ENCODE measurements around the gene MCF2L2. TPM values are rescaled to one million over a fixed set of nuclear protein-coding genes. Genes with fewer than 3 reads are reported as not detected.
"Not testable (repeated sequence)": the region's sequence is repeated elsewhere in the genome, so short reads cannot be mapped to it uniquely, and the experiment has no call there.

The MCF2L2 gene
- total RNA-seq, 1 experiment from 2014 or later = 3.9 TPM

DNA sequence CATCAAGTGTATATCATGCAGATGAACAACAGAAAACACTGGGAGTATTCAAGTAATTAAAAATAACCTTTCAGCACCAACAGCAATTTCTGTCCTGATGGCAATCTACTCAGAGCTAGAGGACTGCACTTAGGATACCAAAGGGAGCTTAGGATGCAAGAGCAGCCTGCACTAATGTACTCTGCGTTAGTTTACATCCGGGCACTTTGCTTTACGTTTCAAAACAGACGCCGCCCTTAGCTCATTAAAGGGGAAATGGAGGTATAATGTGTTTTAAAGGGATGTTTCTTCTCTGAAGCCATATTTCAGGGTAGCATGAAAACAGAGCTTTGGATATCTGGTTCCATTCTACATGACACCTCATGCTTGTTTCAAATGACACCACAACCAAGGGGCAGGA lies 189.4 kb downstream of the MCF2L2 start:
- H3K4me3 Mint-ChIP-seq (ENCODE audit: unreplicated experiment) = no peak overlapping the region
- TF ChIP-seq, protein P1, sequence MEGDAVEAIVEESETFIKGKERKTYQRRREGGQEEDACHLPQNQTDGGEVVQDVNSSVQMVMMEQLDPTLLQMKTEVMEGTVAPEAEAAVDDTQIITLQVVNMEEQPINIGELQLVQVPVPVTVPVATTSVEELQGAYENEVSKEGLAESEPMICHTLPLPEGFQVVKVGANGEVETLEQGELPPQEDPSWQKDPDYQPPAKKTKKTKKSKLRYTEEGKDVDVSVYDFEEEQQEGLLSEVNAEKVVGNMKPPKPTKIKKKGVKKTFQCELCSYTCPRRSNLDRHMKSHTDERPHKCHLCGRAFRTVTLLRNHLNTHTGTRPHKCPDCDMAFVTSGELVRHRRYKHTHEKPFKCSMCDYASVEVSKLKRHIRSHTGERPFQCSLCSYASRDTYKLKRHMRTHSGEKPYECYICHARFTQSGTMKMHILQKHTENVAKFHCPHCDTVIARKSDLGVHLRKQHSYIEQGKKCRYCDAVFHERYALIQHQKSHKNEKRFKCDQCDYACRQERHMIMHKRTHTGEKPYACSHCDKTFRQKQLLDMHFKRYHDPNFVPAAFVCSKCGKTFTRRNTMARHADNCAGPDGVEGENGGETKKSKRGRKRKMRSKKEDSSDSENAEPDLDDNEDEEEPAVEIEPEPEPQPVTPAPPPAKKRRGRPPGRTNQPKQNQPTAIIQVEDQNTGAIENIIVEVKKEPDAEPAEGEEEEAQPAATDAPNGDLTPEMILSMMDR (IDR thresholded peaks at IDR 0.05; ENCODE audit: insufficient read depth in 1 of 2, low read depth in 1 of 2, low read length in 1 of 2, severe bottlenecking in 1 of 2, unreplicated experiment in 1 of 2) = no peak
- Histone ChIP-seq H3K4me1 (no peaks in the 10 kb centered on the region), H3K4me3 (ENCODE audit: low read depth, low read length) (no peak overlapping the region), H3K36me3 (ENCODE audit: control insufficient read depth, insufficient read depth, low read length) (no peaks in the 10 kb centered on the region), H3K9me3 (peaks cover 10% of the 10 kb centered on the region), H3K27me3 (replicated peaks; ENCODE audit: control insufficient read depth, insufficient read depth, low read length) (no peaks in the 10 kb centered on the region)
- no peak for DNase-seq
- POLR2A ChIA-PET = no interaction called here
- no peak overlapping the region for H3K27ac Mint-ChIP-seq (ENCODE audit: unreplicated experiment)
- H3K36me3 Mint-ChIP-seq (ENCODE audit: insufficient read depth, unreplicated experiment) = peaks cover 5% of the 10 kb centered on the region
- intact Hi-C loops (cut with micrococcal nuclease; ENCODE audit: unreplicated experiment) = no loop called here
- no TSS peak for BruUV-seq (replicated peaks)
- H3K4me1 Mint-ChIP-seq (ENCODE audit: low read depth, unreplicated experiment) = no peaks in the 10 kb centered on the region
- peaks cover 29% of the 10 kb centered on the region for H3K9me3 Mint-ChIP-seq (ENCODE audit: unreplicated experiment)
- CTCF ChIA-PET = no interaction called here
- no peaks in the 10 kb centered on the region for H3K27me3 Mint-ChIP-seq (ENCODE audit: insufficient read depth, unreplicated experiment)

DNA sequence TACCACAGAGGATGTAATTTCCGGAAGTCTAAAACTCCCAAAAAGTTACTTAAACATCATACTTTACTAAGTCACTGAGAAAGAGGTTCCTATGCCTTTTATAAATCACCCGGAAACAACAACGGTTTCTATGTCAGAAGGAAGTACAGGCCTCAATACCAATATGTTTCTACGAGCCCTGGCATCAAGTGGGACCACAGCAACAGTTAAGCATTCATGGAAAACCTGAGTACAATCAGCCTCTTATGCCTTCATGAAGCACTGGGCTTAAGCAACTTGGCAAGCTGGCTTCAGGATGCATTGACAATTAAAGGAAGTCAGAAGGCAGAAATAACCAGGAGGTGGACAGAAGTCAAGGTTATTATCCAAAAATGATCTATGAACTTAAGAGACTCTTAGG lies 194.5 kb downstream of the MCF2L2 start:
- Mint-ChIP-seq H3K36me3 (ENCODE audit: insufficient read depth, unreplicated experiment) (no peaks in the 10 kb centered on the region), H3K27me3 (ENCODE audit: insufficient read depth, unreplicated experiment) (no peaks in the 10 kb centered on the region), H3K9me3 (ENCODE audit: unreplicated experiment) (no peaks in the 10 kb centered on the region), H3K4me3 (ENCODE audit: unreplicated experiment) (no peak overlapping the region), H3K27ac (ENCODE audit: unreplicated experiment) (no peak overlapping the region), H3K4me1 (ENCODE audit: low read depth, unreplicated experiment) (no peaks in the 10 kb centered on the region)
- no peak for DNase-seq
- no peaks in the 10 kb centered on the region for H3K9me3 ChIP-seq
- CTCF ChIA-PET = no interaction called here
- no peaks in the 10 kb centered on the region for H3K4me1 ChIP-seq
- TF ChIP-seq, protein P1 (IDR thresholded peaks at IDR 0.05; ENCODE audit: insufficient read depth in 1 of 2, low read depth in 1 of 2, low read length in 1 of 2, severe bottlenecking in 1 of 2, unreplicated experiment in 1 of 2) = no peak
- no peaks in the 10 kb centered on the region for H3K27me3 ChIP-seq (replicated peaks; ENCODE audit: control insufficient read depth, insufficient read depth, low read length)
- no TSS peak for BruUV-seq (replicated peaks)
- POLR2A ChIA-PET = no interaction called here
- no peak overlapping the region for H3K4me3 ChIP-seq (ENCODE audit: low read depth, low read length)
- intact Hi-C loops (cut with micrococcal nuclease; ENCODE audit: unreplicated experiment) = no loop called here
- no peaks in the 10 kb centered on the region for H3K36me3 ChIP-seq (ENCODE audit: control insufficient read depth, insufficient read depth, low read length)

DNA sequence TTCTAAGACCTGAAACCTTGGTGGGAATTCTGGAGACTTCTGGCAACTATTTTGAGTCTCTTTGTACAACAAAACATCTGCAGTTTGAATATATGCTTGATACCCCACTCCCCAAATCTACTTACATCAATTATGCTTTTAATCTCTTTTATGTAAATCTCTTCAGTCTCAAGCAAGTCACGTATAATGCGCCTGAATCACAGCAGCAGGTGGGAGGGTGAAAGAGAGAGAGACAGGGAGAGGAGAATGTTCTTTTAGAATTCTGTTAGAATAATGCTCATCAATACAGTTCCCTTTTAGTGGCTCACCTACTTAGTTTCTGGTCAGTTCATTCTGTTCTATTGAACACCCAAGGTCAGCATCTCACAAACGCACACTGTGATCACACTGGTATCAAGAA lies 197.6 kb downstream of the MCF2L2 start:
- H3K4me1 ChIP-seq = peaks cover 4% of the 10 kb centered on the region
- no peaks in the 10 kb centered on the region for H3K36me3 ChIP-seq (ENCODE audit: control insufficient read depth, insufficient read depth, low read length)
- no TSS peak for BruUV-seq (replicated peaks)
- DNase-seq = no peak
- no peaks in the 10 kb centered on the region for H3K27me3 ChIP-seq (replicated peaks; ENCODE audit: control insufficient read depth, insufficient read depth, low read length)
- no peak overlapping the region for H3K4me3 ChIP-seq (ENCODE audit: low read depth, low read length)
- intact Hi-C loops (cut with micrococcal nuclease; ENCODE audit: unreplicated experiment) = no loop called here
- H3K9me3 ChIP-seq = no peaks in the 10 kb centered on the region
- TF ChIP-seq, protein P1 (IDR thresholded peaks at IDR 0.05; ENCODE audit: insufficient read depth in 1 of 2, low read depth in 1 of 2, low read length in 1 of 2, severe bottlenecking in 1 of 2, unreplicated experiment in 1 of 2) = no peak
- H3K36me3 Mint-ChIP-seq (ENCODE audit: insufficient read depth, unreplicated experiment) = no peaks in the 10 kb centered on the region
- no peaks in the 10 kb centered on the region for H3K27me3 Mint-ChIP-seq (ENCODE audit: insufficient read depth, unreplicated experiment)
- H3K4me1 Mint-ChIP-seq (ENCODE audit: low read depth, unreplicated experiment) = no peaks in the 10 kb centered on the region
- CTCF ChIA-PET = no interaction called here
- POLR2A ChIA-PET = no interaction called here
- no peaks in the 10 kb centered on the region for H3K9me3 Mint-ChIP-seq (ENCODE audit: unreplicated experiment)
- H3K4me3 Mint-ChIP-seq (ENCODE audit: unreplicated experiment) = no peak overlapping the region
- no peak overlapping the region for H3K27ac Mint-ChIP-seq (ENCODE audit: unreplicated experiment)

DNA sequence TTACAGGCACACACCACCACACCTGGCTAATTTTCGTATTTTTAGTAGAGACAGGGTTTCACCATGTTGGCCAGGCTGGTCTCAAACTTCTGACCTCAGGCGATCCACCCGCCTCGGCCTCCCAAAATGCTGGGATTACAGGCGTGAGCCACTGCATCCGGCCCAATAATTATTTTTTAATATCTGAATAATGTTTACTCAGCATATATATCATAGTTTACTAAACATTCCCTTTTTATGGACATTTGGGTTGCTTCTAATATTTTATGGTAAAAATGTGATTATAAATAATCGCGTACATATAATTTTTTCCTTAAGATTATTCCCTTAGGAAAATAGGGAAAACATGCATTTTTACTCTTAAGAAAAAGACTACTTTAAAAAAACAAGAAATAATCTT lies 198.2 kb downstream of the MCF2L2 start:
- not testable (repeated sequence) for H3K4me1 ChIP-seq; H3K36me3 Mint-ChIP-seq (ENCODE audit: insufficient read depth, unreplicated experiment); H3K4me3 Mint-ChIP-seq (ENCODE audit: unreplicated experiment)

More for the DNA sequence above, 198.2 kb downstream of the MCF2L2 start:
- intact Hi-C loops (cut with micrococcal nuclease; ENCODE audit: unreplicated experiment); H3K4me3 ChIP-seq (ENCODE audit: low read depth, low read length); BruUV-seq (replicated peaks); H3K27me3 ChIP-seq (replicated peaks; ENCODE audit: control insufficient read depth, insufficient read depth, low read length); POLR2A ChIA-PET; H3K27me3 Mint-ChIP-seq (ENCODE audit: insufficient read depth, unreplicated experiment); DNase-seq; H3K9me3 ChIP-seq; H3K4me1 Mint-ChIP-seq (ENCODE audit: low read depth, unreplicated experiment); H3K27ac Mint-ChIP-seq (ENCODE audit: unreplicated experiment); CTCF ChIA-PET; H3K9me3 Mint-ChIP-seq (ENCODE audit: unreplicated experiment); H3K36me3 ChIP-seq (ENCODE audit: control insufficient read depth, insufficient read depth, low read length): not testable (repeated sequence)

All from Caco-2 (cell line).